ENCODE data around the gene PDCL3. TPM values are rescaled to one million over a fixed set of nuclear protein-coding genes. Genes with fewer than 3 reads are reported as not detected.

The PDCL3 gene
- total and polyA plus RNA-seq, 8 donors: 7.2 to 32.2 (median 21.3) TPM; not detected in 1

DNA sequence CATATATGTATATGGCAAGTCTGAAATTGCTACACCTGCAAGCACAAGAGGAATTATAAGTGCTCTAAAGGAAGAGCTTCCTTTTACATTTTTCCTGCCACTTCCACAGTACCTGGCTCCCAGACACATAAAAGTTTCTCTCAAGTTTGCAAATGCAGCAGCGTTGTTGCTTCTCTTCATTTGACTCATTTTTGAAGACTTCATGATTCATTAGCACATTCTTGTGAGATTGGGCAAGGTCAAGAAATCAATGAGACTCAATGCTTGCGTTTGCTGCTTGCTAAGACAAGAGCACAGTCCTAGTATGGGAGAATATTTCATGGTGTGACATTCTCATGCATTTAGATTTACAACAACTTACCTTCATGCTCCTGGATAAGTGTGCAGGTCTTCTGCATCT is 42.6 kb upstream of the PDCL3 start:
- intact Hi-C loops (cut with DNase I; ENCODE audit: low total_unique reads): no loop called here
- Histone ChIP-seq H3K27ac (no peak overlapping the region), H3K4me3 (no peak overlapping the region), H3K27me3 (no peaks in the 10 kb centered on the region), H3K9me3 (no peaks in the 10 kb centered on the region), H3K36me3 (no peaks in the 10 kb centered on the region), H3K4me1 (no peaks in the 10 kb centered on the region)
- no peak for TF ChIP-seq EP300 (IDR thresholded peaks at IDR 0.05)
- TF ChIP-seq POLR2AphosphoS5 (IDR thresholded peaks at IDR 0.05): no peak
- TF ChIP-seq CTCF (IDR thresholded peaks at IDR 0.05): no peak
- no peak for TF ChIP-seq POLR2A (IDR thresholded peaks at IDR 0.05)
- WGBS, 5 donors: 83 to 91% (median 84%) methylated on average over 2 of the region's 2 CpGs
- no peak for DNase-seq

DNA sequence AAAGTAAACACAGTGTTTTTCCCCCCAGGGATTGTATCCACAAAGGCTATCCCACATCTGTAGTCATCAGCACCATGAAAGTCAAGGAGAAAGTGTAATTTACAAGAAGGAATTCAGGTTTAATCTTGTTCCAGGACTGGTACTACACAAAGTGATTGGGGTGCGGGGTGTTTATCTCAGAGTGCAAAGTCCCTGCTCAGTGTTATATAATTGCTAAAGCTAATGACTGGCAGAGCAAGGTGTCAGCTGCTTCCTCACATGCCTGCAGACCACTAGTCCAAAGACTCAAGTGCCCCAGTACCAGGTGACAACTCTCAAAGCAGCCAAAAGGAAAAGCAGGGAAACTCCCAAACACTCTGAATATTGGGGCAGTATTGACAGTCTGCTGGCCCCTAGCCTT is 40.4 kb upstream of the PDCL3 start:
- peak in 1 of 2 donors; percentile 45 for DNase-seq

GRCh38 chr2:100524331-100524730 is 38.5 kb upstream of the PDCL3 start:
- Histone ChIP-seq H3K27ac (no peak overlapping the region), H3K4me3 (no peak overlapping the region), H3K4me1 (no peaks in the 10 kb centered on the region), H3K36me3 (no peaks in the 10 kb centered on the region), H3K27me3 (no peaks in the 10 kb centered on the region), H3K9me3 (no peaks in the 10 kb centered on the region)
- TF ChIP-seq CTCF (IDR thresholded peaks at IDR 0.05) (no peak), POLR2AphosphoS5 (IDR thresholded peaks at IDR 0.05) (no peak), EP300 (IDR thresholded peaks at IDR 0.05) (no peak), POLR2A (IDR thresholded peaks at IDR 0.05) (no peak)
- intact Hi-C loops (cut with DNase I; ENCODE audit: low total_unique reads): no loop called here
- no peak for DNase-seq
- WGBS, 5 donors: 82 to 89% (median 85%) methylated on average over 2 of the region's 2 CpGs

More for the DNA sequence above, 40.4 kb upstream of the PDCL3 start:
- Histone ChIP-seq H3K4me1 (no peaks in the 10 kb centered on the region), H3K4me3 (no peak overlapping the region), H3K27me3 (no peaks in the 10 kb centered on the region), H3K9me3 (no peaks in the 10 kb centered on the region), H3K36me3 (no peaks in the 10 kb centered on the region), H3K27ac (peak overlapping the region in 1 of 5 donors; percentile 32)
- TF ChIP-seq POLR2A (IDR thresholded peaks at IDR 0.05) (no peak), POLR2AphosphoS5 (IDR thresholded peaks at IDR 0.05) (no peak), CTCF (IDR thresholded peaks at IDR 0.05) (no peak), EP300 (IDR thresholded peaks at IDR 0.05) (no peak)
- 30 to 69% (median 50%) methylated on average over 1 of the region's 1 CpG for WGBS, 5 donors
- intact Hi-C loops (cut with DNase I; ENCODE audit: low total_unique reads): no loop called here

- Histone ChIP-seq H3K27me3 (no peaks in the 10 kb centered on the region), H3K36me3 (no peaks in the 10 kb centered on the region), H3K9me3 (no peaks in the 10 kb centered on the region), H3K4me3 (no peak overlapping the region), H3K27ac (no peak overlapping the region), H3K4me1 (no peaks in the 10 kb centered on the region)
- WGBS, 5 donors: 0 to 46% (median 33%) methylated on average over 1 of the region's 1 CpG
- intact Hi-C loops (cut with DNase I; ENCODE audit: low total_unique reads): no loop called here
- no peak for DNase-seq
- TF ChIP-seq EP300 (IDR thresholded peaks at IDR 0.05): no peak
- no peak for TF ChIP-seq CTCF (IDR thresholded peaks at IDR 0.05)
- no peak for TF ChIP-seq POLR2AphosphoS5 (IDR thresholded peaks at IDR 0.05)
- no peak for TF ChIP-seq POLR2A (IDR thresholded peaks at IDR 0.05)
Measured at GRCh38 chr2:100526868-100527267, 35.9 kb upstream of the PDCL3 start.
